CD4-positive, alpha-beta T cell treated with Interleukin-10 for 1 hour (primary cell): ENCODE data around the gene MSRB2.
A peak's percentile ranks its signal among the peaks of the same experiment; 100 is the strongest.
"Not testable (repeated sequence)": the region's sequence is repeated elsewhere in the genome, so short reads cannot be mapped to it uniquely, and the experiment has no call there.

ENCODE experiments used
- DNase-seq: peaks from one replicate; pipeline ENCODE4 v3.0.0-alpha.2; 2020

Gene MSRB2

DNA sequence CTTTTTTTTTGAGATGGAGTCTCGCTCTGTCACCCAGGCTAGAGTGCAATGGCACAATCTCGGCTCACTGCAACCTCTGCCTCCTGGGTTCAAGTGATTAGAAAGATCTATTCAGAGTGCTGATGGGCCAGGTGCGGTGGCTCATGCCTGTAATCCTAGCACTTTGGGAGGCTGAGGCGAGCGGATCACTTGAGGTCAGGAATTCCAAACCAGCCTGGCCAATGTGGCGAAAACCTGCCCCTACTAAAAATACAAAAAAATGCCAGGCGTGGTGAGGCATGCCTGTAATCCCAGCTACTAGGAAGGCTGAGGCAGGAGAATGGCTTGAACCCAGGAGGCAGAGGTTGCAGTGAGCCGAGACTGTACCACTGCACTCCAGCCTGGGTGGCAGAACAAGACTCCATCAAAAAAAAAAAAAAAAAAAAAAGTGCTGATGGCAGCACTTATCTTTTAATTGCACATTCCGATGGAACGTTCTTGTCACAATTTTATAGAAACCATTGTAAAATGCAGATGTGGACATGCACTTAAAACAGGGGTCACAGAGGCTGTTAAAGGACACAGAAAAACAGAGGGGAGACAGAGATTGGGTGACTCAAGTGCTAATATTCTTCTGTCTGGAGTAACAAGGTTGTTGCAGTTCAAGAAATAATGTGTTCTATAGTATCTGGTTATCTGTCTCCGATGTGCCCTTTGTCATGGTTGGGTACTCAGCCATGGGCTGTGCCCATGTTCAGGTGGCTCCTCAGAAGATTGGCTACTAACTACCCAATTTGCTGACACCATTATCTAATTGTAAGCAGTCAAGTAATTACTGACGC, 25.1 kb upstream of the MSRB2 start:
- DNase-seq = not testable (repeated sequence)

GRCh38 chr10:23070913-23071218, 24.5 kb upstream of the MSRB2 start:
- no peak for DNase-seq

- not testable (repeated sequence) for DNase-seq
Observed at GRCh38 chr10:23072593-23072992, 22.8 kb upstream of the MSRB2 start.

GRCh38 chr10:23073527-23073926, 21.9 kb upstream of the MSRB2 start:
- DNase-seq = no peak

- no peak for DNase-seq
Observed at GRCh38 chr10:23075672-23076071, 19.7 kb upstream of the MSRB2 start.

GRCh38 chr10:23078114-23078513, 17.3 kb upstream of the MSRB2 start:
- no peak for DNase-seq

GRCh38 chr10:23079700-23080099, 15.7 kb upstream of the MSRB2 start:
- no peak for DNase-seq

- no peak for DNase-seq
Observed at GRCh38 chr10:23080262-23080661, 15.1 kb upstream of the MSRB2 start.

DNA sequence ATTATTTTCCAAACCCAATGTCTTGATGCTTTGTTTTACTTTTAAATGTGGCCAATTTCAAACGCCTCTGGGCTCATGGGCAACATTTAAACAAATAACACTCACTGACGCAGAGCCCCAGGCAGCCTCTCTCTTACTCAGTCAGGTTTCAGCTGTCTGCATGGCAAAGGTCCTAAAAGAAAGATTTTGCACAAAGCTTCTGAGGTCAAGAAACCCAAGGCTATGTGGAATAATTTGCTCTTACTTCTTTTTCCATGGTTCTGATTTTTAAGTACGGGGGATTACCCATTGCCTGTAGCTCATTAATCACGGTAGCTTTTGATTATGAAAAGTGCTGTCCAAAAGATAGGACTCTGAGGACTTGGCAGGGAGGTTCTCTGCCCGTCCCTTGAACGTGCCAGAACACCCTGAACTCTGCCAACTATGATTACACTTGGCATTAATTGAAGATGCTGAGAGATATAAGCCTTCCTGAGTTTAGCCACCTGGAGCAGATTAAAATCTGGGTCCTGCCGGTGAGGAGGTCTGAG, 14.1 kb upstream of the MSRB2 start:
- no peak for DNase-seq

GRCh38 chr10:23081891-23082290, 13.5 kb upstream of the MSRB2 start:
- DNase-seq = no peak

- no peak for DNase-seq
Observed at GRCh38 chr10:23088609-23089008, 6.8 kb upstream of the MSRB2 start.

- peak; percentile 3 for DNase-seq
Observed at GRCh38 chr10:23094786-23095403, 484 bp upstream of the MSRB2 start.

- peak; percentile 54 for DNase-seq
Observed at GRCh38 chr10:23095966-23096801, 805 bp downstream of the MSRB2 start.

- no peak for DNase-seq
Observed at GRCh38 chr10:23096802-23097549, 1.6 kb downstream of the MSRB2 start.

DNA sequence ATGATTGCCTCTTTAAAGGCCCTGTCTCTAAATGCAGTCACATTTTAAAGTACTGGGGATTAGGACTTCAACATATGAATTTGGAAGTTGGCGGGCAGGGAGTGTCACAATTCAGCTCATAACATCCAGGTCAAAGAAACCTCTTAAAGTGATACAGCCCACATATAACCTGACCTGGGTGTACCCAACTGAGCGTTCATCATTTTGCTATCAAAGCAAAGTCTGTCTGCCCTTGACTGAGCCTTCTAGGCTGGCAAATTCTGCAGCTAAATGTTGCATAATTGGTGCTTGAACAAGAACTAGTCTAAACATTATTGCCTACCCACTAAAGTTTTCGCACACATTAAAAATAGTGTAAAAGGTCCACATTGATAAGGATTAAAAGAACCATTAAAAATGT, 3.7 kb downstream of the MSRB2 start:
- DNase-seq = no peak

GRCh38 chr10:23099816-23100215, 4.4 kb downstream of the MSRB2 start:
- no peak for DNase-seq

GRCh38 chr10:23100331-23101030, 5.1 kb downstream of the MSRB2 start:
- DNase-seq = no peak

DNA sequence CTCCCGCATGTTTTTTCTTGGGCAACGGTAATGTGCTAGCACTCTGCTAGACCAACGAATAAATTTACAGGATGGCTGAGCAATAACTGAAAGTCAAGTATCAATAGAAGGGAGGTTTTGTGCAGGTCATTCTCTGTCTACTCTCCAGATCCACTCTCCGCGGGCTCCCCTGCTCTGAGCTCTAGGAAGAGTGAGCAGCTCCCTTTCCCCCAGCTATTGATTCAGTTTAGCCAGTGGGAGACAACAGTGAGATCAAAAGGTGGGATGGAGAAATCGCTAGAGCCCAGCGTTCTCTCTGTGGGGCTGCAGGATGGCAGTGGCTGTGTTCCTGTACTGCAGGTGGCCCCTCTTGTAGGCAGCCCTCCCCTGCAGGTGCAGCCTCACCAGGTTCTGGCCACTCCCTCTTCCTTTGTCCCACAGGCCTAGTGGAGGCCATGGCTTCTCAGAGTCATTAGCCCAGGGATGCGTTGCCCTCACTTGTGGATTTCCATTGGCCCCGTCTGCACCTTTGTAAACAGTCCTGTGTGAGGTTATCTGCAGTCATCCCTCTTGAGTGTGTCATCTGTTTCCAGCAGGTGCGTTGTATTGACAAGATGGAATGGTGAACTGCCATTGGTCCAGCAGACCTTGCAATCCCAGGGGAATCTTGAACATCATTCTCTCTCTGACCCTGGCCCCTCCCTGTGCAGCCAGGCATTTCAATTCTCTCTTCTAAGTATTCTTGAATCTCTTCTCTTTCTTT, 11.1 kb downstream of the MSRB2 start:
- DNase-seq = no peak

- no peak for DNase-seq
Observed at GRCh38 chr10:23110722-23111516, 15.5 kb downstream of the MSRB2 start.

DNA sequence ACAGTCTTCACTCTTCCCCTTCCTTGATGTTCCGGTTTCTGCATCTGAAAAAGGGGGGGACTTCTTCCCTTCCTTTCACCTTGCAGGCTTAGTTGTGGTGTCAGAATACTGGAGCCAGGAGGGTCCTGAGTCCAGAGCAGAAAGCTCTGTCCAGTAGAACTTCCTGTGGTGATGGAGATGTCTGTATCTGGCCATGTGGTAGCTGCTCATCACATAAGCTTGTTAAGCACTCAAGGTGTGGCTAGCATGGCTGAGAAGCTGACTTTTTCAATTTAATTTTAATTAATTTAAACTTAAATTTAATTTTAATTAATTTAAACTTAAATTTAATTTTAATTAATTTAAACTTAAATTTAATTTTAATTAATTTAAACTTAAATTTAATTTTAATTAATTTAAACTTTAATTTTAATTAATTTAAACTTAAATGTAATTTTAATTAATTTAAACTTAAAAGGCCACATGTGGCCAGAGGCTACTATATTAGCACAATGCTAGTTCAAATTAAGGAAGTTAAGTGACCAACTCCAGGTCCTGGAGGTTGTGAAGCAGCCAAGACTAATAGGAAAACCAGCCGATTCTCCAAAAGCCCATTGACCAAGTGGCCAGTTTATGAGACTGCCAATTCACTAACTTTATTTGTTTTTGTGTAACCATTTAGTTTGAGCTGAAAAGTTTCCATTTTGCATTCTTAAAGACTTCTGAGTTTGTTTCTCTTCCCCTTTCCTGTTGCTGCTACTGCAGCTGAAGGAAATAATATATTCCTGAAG, 16.3 kb downstream of the MSRB2 start:
- DNase-seq = no peak
